GM12875 (cell line): Measurements from ENCODE around the gene NCBP2.

ENCODE experiments used
- H3K4me3 ChIP-seq: one replicate; pipeline ENCODE4 v1.5.1; 2011; ENCODE audit warnings: low read depth, low read length, control low read depth
- TF ChIP-seq, protein P1 (sequence below): IDR thresholded peaks from 2 replicates; pipeline ENCODE4 v1.5.1; 2011; ENCODE audit warnings: low read depth, mild to moderate bottlenecking, control low read depth, inconsistent platforms, low read length, moderate library complexity, borderline replicate concordance; ENCODE audit not compliant: insufficient read depth

The NCBP2 gene

DNA sequence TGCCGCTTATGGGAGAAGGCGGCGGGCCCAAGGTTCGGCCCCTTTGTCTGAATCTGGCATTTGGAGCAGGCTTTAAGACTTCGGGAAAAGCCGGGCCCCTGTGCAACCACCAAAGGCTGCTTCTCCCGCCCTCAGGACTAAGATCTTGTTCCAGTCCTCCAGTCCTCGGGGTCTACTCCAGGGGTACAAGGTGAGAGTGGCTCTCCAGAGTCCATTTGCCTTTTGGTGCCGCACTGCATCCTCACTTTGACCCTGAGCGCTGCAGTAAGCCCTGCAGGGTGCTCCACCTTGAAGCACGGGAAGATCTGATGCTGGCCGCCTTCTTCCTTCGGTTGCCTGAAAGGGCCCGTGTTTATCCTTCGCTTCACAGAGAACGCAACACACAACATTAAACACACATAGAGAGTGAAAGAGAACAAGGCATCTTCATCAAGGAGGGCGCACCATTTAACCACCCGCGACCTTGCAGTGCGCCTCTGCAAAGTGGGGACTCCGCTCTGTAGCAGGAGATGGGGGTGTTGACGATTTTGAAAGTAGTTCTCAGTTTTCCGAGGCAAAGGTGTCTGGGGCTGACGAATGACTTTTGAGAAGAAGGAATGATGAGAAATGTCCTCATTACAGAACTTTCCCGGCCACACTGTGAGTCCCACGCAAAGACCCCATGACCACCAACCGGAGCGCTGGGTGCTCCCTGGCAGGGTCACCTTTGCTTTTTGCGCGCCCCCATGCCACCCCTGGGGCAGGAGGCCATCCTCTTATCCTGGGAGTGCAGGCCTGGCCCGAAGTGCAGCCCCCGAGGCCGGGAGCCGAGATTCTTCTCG, 25.3 kb upstream of the NCBP2 start:
- H3K4me3 ChIP-seq, result peak overlapping the region; percentile 58
- TF ChIP-seq, protein P1, sequence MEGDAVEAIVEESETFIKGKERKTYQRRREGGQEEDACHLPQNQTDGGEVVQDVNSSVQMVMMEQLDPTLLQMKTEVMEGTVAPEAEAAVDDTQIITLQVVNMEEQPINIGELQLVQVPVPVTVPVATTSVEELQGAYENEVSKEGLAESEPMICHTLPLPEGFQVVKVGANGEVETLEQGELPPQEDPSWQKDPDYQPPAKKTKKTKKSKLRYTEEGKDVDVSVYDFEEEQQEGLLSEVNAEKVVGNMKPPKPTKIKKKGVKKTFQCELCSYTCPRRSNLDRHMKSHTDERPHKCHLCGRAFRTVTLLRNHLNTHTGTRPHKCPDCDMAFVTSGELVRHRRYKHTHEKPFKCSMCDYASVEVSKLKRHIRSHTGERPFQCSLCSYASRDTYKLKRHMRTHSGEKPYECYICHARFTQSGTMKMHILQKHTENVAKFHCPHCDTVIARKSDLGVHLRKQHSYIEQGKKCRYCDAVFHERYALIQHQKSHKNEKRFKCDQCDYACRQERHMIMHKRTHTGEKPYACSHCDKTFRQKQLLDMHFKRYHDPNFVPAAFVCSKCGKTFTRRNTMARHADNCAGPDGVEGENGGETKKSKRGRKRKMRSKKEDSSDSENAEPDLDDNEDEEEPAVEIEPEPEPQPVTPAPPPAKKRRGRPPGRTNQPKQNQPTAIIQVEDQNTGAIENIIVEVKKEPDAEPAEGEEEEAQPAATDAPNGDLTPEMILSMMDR, result no peak

DNA sequence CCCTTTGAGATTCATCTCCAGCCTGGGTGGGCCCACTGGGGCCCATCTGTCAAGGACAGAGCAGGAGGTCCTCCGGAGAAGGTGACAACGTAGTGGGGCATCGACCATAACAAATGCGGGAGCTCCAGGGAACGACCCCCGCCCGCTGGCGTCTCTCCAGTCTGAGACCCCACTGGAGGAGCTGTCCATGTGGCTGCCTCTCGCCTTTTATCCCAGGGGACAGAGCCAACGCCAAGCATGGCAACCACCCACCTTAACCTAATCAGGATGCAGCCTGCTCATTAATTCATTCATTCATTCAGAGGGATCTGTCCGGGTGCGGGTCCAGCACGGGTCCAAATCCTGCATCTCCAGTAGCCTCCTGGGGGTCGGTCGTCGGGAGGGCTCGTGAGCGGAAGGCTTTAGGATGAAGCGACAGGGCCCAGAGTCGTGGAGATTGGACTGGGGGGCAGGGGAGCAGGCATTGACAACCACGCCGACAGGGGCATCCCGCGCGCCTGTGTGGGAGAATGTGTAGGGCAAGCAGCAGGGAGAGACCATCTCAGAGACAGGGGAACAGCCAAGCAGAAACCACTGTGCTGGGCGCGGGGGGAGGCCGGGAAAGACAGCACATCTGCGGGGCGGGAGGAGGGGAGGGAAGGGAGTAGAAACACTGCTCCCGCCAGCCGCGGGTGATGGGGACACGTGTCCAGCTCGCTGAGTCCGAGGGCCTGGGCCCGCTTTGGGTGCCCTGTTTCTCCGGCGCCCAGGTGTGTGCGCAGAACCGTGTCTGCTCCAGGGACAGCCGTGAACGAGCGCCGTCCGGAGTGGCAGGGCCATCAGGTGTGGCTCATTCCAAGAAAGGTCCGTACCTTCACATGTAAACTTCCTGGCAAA, 24.4 kb upstream of the NCBP2 start:
- TF ChIP-seq, protein P1, result no peak
- no peak overlapping the region for H3K4me3 ChIP-seq

DNA sequence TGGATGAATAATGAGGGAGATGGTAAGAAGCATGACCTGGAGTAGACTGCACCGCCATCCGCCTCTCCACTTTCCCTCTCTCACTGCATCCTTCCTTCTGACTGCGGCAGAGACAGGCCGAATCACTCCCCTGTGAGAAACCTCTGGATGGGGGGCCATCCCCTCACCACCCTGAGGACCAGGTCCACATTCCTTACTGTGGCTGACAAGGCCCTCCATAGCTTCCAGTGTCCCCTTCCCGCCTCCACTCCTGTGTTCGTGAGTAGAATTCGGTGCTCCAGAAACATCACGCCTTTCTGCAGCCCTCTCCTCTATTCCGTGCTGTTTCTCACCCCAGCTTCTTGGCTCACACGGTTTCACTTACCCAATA, 23.5 kb upstream of the NCBP2 start:
- TF ChIP-seq, protein P1, result no peak
- H3K4me3 ChIP-seq, result no peak overlapping the region

DNA sequence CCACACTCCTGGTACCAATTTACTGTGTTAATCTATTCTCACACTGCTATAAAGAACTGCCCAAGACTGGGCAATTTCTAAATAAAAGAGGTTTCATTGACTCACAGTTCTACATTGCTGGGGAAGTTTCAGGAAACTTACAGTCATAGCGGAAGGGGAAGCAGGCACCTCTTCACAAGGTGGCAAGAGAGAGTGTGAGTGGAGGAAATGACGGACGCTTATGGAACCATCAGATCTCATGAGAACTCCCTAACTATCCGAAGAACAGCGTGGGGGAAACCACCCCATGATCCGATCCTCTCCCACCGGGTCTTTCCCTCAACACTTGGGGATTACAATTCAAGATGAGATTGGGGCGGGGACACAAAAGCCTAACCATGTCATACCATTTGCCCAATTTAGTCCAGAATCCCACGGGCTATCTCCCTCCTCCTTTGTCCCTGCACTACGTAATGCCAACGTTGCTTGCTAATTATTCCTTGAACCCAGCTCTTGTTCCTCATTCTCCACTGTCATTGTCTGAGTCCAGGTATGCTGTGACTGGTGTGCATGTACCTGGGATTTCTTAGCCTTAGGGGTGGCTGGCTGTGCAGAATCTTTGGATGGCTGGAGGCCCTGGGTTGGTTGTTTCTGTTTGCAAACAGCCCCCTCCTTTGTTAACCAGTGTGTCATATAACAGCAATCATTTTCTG, 22.9 kb upstream of the NCBP2 start:
- TF ChIP-seq, protein P1, result no peak
- no peak overlapping the region for H3K4me3 ChIP-seq

DNA sequence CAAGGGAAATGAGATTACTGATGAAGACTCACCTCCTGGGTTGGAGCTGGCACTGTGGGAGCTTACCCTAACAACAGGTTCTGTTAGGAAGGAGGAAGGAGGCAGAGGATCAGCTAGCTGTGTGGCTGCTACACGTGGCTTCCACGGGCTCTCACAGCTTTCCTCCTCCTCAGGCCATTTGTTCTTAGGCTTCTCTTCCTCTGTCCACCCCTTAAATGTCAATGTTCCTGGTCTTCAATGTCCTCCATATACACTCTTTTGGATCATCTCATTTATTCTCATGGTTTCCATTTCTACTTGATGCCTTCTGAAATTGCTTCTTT, 21.3 kb upstream of the NCBP2 start:
- H3K4me3 ChIP-seq, result no peak overlapping the region
- TF ChIP-seq, protein P1, result no peak

DNA sequence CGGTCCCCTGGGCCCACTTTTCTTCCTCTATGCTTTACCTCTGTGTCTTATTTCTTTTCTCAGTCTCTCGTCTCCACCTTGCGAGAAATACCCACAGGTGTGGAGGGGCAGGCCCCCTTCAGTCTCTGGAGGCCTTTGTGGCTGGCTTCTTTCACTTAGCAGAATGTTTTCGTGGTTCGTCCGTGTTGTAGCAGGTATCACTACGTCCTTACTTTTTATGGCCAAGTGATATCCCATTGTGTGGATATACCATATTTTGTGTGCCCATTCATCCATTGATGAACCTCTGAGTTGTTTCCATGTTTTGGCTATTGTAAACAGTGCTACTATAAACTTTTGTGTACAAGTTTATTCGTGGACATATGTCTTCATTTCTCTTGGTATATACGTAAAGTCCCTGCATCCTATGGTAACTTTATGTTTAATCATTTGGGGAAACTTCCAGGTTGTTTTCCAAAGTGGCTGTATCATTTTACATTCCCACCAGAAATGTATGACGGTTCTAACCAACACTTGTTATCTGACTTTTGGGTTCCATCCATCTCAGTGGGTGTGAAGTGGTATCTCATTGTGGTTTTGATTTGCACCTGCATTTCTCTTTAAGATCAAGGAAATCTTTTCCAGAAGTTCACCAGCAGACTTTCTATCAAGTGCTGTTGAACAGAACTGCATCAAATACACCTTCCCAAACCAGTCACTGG, 20.8 kb upstream of the NCBP2 start:
- TF ChIP-seq, protein P1, result no peak
- no peak overlapping the region for H3K4me3 ChIP-seq
